NCI-H510A (cell line): ENCODE measurements around the gene NCOA1.
"Not testable (repeated sequence)": the region's sequence is repeated elsewhere in the genome, so short reads cannot be mapped to it uniquely, and the experiment has no call there.

Source experiments
- DNase-seq: peaks from one replicate; lab custom pipeline; 2025; lab: John Stamatoyannopoulos, UW

The NCOA1 gene

DNA sequence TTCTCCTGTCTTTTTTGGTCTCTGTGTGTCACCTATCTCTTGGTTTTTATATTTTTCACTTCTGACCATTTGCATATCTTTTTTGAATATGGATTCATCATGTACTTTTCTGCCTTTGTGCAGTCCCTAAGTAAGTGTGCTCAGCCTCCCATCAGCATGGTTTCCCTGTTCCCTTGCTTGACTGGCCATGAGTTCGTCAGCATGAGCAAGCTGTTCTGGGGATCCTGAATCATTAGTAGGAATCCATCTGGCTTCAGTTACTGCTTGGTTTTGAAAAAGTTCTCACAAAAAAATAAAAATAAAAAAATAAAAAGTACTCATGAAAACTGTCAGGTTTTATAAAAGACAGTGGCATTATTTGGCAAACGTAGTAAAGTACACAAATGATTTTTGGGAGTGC is 144.1 kb downstream of the NCOA1 start:
- no peak for DNase-seq

DNA sequence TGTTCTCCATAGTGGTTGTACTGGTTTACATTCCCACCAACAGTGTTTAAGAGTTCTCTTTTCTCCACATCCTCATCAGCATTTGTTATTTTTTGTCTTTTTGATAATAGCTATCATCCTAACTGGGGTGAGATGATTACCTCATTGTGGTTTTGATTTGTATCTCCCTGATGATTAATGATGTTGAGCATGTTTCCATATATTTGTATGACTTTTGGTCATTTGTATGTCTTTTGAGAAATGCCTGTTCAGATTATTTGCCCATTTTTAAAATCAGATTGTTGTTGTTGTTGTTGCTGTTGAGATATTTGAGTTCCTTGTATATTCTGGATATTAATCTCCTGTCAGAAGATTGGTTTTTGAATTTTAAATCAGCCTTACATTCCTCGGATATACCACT is 147.5 kb downstream of the NCOA1 start:
- DNase-seq: no peak

- no peak for DNase-seq
These were observed 151.3 kb downstream of the NCOA1 start for GRCh38 chr2:24642351-24642750.

GRCh38 chr2:24643051-24643450 is 152.0 kb downstream of the NCOA1 start:
- DNase-seq: no peak

DNA sequence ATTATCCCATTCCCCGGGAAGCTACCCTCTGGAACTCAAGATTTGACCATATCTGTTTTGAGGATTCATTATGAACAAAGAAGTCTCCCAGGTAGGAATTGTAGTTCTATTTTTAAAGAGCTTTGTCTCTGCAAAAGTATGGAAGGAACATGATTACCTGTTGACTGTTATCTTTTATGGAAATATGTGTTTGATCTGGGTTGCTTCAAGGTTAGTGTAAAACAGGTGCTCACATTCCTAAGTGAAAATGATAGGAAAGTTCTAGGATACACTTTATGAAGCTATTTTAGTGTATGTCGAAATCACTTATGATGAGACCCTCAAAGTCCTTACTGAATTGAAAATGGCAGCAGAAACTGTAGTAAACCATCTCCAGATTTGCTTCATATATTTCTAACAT is 153.0 kb downstream of the NCOA1 start:
- DNase-seq: no peak

GRCh38 chr2:24650997-24651642 is 160.1 kb downstream of the NCOA1 start:
- no peak for DNase-seq

DNA sequence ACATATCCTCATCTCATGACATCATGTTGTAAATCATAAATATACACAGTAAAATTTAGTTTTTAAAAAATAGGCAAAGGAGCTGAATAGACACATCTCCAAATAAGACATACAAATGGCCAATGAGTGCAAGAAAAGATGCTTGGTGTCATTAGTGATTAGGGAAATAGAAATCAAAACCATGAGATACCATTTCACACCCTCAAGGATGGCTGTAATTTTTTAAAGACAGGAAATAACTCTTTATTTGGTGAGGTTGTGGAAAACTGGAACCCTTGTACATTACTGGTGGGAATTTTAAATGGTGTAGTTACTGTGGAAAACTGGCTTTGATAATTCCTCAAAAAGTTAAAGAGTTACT is 160.6 kb downstream of the NCOA1 start:
- no peak for DNase-seq

DNA sequence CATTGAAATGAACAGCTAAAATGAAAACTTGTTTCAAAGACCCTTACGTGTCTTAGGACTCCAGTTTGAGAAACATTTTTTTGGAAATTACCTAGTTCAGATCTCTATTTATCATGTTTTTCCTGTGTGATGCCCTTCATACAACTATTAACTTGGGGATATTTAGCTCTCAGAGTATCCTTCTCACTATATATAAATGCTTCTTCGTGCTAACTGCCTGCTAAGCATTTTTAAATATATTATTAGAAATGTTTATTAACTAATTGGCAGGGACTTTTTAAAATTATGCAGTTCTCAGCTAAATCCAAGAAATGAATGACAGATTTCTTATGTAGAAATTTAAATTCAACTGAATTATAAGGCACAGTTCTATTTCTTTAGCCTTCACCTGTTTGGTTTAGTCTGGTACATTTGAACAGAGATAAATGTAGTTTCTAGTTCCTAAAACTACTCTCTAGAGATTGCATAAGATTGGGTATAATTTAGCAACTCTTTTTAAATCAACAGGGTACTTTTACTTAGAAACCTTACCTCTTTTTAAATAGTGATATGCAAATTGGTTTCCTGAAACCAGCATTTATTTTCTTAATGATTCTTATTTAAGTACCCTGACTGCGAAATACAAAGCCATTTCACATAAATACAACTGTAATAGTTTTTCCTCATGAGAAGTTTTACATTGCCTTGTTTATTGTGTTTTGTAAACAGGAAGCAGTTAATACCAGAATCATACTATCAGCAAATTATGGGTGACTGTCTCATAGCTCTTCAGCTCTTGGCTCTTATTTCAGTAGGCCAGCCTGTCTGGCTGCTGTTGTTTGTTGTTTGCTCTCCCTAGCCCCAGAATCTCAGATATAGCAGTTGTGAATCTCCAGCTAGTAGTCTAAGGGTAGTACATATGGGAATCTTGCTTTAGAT is 161.5 kb downstream of the NCOA1 start:
- DNase-seq: no peak

DNA sequence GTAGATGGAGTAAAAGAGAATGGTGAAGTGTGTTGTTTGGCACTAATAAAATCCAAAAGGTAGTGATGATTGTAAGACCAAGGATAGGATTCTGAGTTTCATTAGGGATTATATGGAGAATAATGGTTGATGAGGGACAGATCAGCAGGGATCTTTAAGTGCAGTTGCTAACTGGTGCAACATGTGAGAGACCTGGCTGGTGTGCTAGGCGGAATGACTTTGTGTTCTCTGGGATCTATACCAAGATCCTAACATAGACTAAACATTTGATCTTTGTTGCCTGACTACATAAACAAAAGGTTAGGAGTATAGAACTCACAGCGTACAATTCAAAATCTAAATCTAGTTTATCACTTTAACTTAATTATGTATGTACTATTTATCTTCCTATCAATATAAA is 166.8 kb downstream of the NCOA1 start:
- no peak for DNase-seq

DNA sequence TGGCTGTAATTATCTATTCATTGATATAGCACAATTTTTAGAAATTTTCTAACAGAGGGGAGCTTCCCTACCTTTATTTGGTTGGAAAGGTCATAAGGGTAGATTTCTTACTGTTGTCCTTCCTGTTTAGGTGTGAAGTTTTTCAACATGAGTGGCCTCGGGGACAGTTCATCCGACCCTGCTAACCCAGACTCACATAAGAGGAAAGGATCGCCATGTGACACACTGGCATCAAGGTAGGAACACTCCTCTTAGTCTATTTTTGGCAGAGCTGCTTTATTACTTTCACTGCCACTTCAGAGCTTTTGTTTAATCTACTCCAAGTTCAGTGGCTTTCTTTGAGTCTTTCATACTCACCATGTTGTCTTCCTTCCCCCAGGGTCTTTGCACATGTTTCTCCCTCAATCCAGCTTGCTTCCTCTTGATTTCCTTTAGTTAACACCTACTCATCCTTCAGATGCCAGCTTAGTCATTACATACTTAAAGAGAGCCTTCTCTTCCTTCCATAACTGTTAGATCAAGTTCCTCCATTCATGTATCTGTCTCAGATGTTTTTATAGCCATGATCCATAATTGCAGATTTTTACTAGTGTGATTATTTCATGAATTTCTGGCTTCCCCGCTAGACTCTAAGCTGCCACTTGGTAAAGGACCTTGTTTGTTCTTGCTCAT is 167.6 kb downstream of the NCOA1 start:
- DNase-seq: no peak

DNA sequence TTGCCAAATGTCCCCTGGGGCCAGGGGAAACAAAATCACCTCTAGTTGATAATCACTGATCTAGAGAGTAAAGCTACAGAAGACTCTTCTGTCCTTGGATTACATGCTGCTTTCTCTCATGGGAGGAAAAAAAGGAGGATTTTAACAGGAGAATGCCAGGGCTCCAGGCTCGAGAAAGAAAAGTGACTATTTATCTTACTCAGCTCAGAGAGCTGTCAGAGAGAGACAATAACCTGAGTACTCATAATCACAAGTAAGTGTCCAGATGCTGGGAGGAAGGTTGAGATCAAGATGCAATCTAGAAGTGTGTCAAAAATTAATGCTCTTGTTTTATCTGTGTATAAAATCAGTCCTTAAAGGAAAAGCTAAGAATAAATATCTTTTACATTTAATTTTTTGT is 168.8 kb downstream of the NCOA1 start:
- no peak for DNase-seq

- no peak for DNase-seq
These were observed 176.5 kb downstream of the NCOA1 start for GRCh38 chr2:24667542-24667941.

DNA sequence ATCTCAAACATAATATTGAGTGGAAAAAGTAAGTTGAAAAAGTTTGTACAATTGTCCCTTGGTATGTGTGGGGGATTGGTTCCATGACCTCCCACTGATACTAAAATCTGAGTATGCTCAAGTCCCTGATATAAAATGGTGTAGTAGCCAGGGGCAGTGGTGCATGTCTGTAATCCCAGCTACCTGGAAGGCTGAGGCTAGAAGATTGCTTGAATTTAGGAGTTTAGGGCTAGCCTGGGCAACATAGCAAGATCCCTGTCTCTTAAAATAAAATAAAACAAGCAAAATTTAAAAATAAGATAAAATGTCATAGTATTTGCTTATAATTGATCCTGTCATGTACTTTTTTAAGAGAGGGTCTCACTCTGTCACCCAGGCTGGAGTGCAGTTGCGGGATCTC is 180.2 kb downstream of the NCOA1 start:
- DNase-seq: no peak

GRCh38 chr2:24672589-24672988 is 181.5 kb downstream of the NCOA1 start:
- DNase-seq: no peak

- no peak for DNase-seq
These were observed 184.3 kb downstream of the NCOA1 start for GRCh38 chr2:24675338-24675737.

DNA sequence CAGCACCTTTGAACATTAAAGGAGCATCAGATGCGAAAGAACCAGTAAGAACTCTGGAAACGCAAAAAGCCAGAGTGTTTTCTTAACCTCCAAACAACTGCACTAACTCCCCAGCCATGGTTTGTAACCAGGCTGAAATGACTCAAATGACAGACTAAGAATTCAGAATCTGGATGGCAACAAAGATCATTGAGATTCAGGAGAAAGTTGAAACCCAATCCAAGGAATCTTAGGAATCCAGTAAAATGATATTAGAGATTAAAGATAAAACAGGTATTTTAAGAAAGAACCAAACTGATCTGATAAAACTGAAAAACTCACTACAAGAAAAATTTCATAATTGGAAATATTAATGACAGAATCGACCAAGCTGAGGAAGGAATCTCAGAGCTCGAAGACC is 185.4 kb downstream of the NCOA1 start:
- no peak for DNase-seq

DNA sequence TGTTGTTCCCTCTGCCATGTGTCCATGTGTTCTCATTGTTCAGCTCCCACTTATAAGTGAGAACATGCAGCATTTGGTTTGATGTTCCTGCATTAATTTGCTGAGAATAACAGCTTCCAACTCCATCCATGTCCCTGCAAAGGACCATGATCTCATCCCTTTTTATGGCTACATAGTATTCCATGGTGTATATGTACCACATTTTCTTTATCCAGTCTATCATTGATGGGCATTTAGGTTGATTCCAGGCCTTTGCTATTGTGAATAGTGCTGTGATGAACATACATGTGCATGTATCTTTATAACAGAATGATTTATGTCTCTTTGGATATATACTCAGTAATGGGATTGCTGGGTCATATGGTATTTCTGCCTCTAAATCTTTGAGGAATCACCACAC is 187.0 kb downstream of the NCOA1 start:
- not testable (repeated sequence) for DNase-seq

GRCh38 chr2:24680196-24680595 is 189.1 kb downstream of the NCOA1 start:
- no peak for DNase-seq

- no peak for DNase-seq
These were observed 191.2 kb downstream of the NCOA1 start for GRCh38 chr2:24682304-24682703.

GRCh38 chr2:24683408-24683807 is 192.4 kb downstream of the NCOA1 start:
- no peak for DNase-seq

- no peak for DNase-seq
These were observed 199.5 kb downstream of the NCOA1 start for GRCh38 chr2:24690524-24690923.

- DNase-seq: no peak
These were observed 200.8 kb downstream of the NCOA1 start for GRCh38 chr2:24691806-24692205.

GRCh38 chr2:24697792-24698191 is 206.7 kb downstream of the NCOA1 start:
- no peak for DNase-seq
